Inflammatory macrophage (primary cell): ENCODE measurements around the gene ZKSCAN1.
A peak's percentile ranks its signal among the peaks of the same experiment; 100 is the strongest.

Experiments
- DNase-seq, 2 donors: peaks; one replicate each; pipeline ENCODE4 v3.0.0-alpha.2; 2020 to 2022

ZKSCAN1 gene

GRCh38 chr7:100040575-100040974 lies 25.2 kb downstream of the ZKSCAN1 start:
- DNase-seq, result no peak

GRCh38 chr7:100044718-100045117 lies 29.3 kb downstream of the ZKSCAN1 start:
- peak; percentile 48 to 70 for DNase-seq

GRCh38 chr7:100048680-100049079 lies 33.3 kb downstream of the ZKSCAN1 start:
- DNase-seq, result no peak

GRCh38 chr7:100049441-100050291 lies 34.3 kb downstream of the ZKSCAN1 start, which contains the start of gene ZSCAN21:
TSS of gene ZSCAN21 (plus strand) at chr7:100049774. CDS start at chr7:100057007, 7,233 bp downstream.
- DNase-seq, result peak; percentile 75 to 84

- no peak for DNase-seq
Measured at GRCh38 chr7:100051611-100052010, 36.2 kb downstream of the ZKSCAN1 start.

- DNase-seq, result peak; percentile 63 to 71
Measured at GRCh38 chr7:100053215-100053614, 37.8 kb downstream of the ZKSCAN1 start.

- no peak for DNase-seq
Measured at GRCh38 chr7:100057006-100057405, 41.6 kb downstream of the ZKSCAN1 start.

GRCh38 chr7:100059251-100059739 lies 43.9 kb downstream of the ZKSCAN1 start:
- DNase-seq, result no peak

- DNase-seq, result no peak
Measured at GRCh38 chr7:100061518-100062193, 46.3 kb downstream of the ZKSCAN1 start.

- no peak for DNase-seq
Measured at GRCh38 chr7:100063376-100063775, 48.0 kb downstream of the ZKSCAN1 start.

- DNase-seq, result no peak
Measured at GRCh38 chr7:100064162-100064561, 48.8 kb downstream of the ZKSCAN1 start.

GRCh38 chr7:100065452-100066186 lies 50.2 kb downstream of the ZKSCAN1 start:
- DNase-seq, result no peak

- DNase-seq, result no peak
Measured at GRCh38 chr7:100066953-100067352, 51.6 kb downstream of the ZKSCAN1 start.

- no peak for DNase-seq
Measured at GRCh38 chr7:100069991-100070390, 54.6 kb downstream of the ZKSCAN1 start.

- DNase-seq, result no peak
Measured at GRCh38 chr7:100071018-100071723, 55.8 kb downstream of the ZKSCAN1 start.

- DNase-seq, result no peak
Measured at GRCh38 chr7:100072462-100072861, 57.1 kb downstream of the ZKSCAN1 start.

- no peak for DNase-seq
Measured at GRCh38 chr7:100074841-100075240, 59.4 kb downstream of the ZKSCAN1 start.

GRCh38 chr7:100075418-100075817 lies 60.0 kb downstream of the ZKSCAN1 start:
- no peak for DNase-seq

GRCh38 chr7:100077205-100077604 lies 61.8 kb downstream of the ZKSCAN1 start:
- no peak for DNase-seq

GRCh38 chr7:100079024-100079560 lies 63.7 kb downstream of the ZKSCAN1 start:
- no peak for DNase-seq

GRCh38 chr7:100080907-100081534 lies 65.6 kb downstream of the ZKSCAN1 start:
- DNase-seq, result peak; percentile 21 to 35
